ENCODE data around the gene ABAT. TPM values are rescaled to one million over a fixed set of nuclear protein-coding genes. Genes with fewer than 3 reads are reported as not detected.
A peak's percentile ranks its signal among the peaks of the same experiment; 100 is the strongest.
"Not testable (repeated sequence)": the region's sequence is repeated elsewhere in the genome, so short reads cannot be mapped to it uniquely, and the experiment has no call there.

ABAT gene
- polyA plus RNA-seq, 2 of the 4 experiments (the other 2 are of a cell fraction): 0.68 to 1.2 TPM

DNA sequence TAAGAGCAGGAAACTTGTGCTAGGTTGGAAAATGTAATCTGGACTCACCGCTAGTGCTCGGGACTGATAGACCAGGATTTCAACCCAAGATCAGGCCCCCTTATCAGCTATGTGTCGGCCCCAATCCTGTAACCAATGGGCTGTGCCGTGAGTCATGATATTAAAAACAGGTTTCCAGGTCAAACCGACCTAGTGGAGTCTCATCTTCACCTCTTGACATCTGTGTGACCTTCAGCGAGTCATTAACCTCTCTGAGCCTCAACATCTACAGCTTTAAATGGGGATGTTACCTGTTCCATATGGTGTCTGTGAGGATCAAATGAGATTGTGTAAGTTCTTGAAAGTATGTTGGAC is 123.7 kb downstream of the ABAT start:
- WGBS (ENCODE audit: missing lambda C conversion rate): under 1% methylated on average over 6 of the region's 6 CpGs
- CTCF ChIA-PET: interaction anchor here (0.6 to 0.9 kb wide), 3 partner anchors 75 to 210 kb away, joined by 3 read pairs; no protein-coding TSS in a partner anchor
- H3K4me2 ChIP-seq: peak overlapping the region; percentile 97
- FAIRE-seq (no peak), ATAC-seq (peak; percentile 8 to 36; a peak in 3 of 6 replicates), DNase-seq (ENCODE audit: low read depth in 1 of 2, low spot score in 1 of 2) (peak in 1 of 2 experiments; percentile 7)
- no peaks in the 10 kb centered on the region for H3K9me3 ChIP-seq
- TF ChIP-seq CBX2 (IDR thresholded peaks at IDR 0.05; ENCODE audit: borderline replicate concordance, low read depth) (no peak), SMC3 (IDR thresholded peaks at IDR 0.05) (no peak), TP53 (CRISPR knock-in tag; IDR thresholded peaks at IDR 0.05) (no peak), NR3C1 (IDR thresholded peaks at IDR 0.05) (no peak), ESRRA (IDR thresholded peaks at IDR 0.05; ENCODE audit: borderline replicate concordance, low read length) (peak; percentile 65; the same call in 1 of the 2 replicates), KDM5A (IDR thresholded peaks at IDR 0.05) (no peak), ZNF302 (CRISPR knock-in tag; IDR thresholded peaks at IDR 0.05) (no peak), ZFP36 (IDR thresholded peaks at IDR 0.05; ENCODE audit: borderline replicate concordance, partially characterized antibody) (peak; percentile 2), EHMT2 (IDR thresholded peaks at IDR 0.05; ENCODE audit: low read depth) (no peak), JUN (IDR thresholded peaks at IDR 0.05) (no peak)
- TF ChIP-seq, protein P1, sequence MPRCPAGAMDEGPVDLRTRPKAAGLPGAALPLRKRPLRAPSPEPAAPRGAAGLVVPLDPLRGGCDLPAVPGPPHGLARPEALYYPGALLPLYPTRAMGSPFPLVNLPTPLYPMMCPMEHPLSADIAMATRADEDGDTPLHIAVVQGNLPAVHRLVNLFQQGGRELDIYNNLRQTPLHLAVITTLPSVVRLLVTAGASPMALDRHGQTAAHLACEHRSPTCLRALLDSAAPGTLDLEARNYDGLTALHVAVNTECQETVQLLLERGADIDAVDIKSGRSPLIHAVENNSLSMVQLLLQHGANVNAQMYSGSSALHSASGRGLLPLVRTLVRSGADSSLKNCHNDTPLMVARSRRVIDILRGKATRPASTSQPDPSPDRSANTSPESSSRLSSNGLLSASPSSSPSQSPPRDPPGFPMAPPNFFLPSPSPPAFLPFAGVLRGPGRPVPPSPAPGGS (IDR thresholded peaks at IDR 0.05): no peak
- peak overlapping the region; percentile 95 to 96 for H3K27ac ChIP-seq
- H3K4me1 ChIP-seq: peaks cover 28% of the 10 kb centered on the region
- H3K4me3 ChIP-seq: peak overlapping the region; percentile 88
- POLR2A ChIA-PET: no interaction called here

DNA sequence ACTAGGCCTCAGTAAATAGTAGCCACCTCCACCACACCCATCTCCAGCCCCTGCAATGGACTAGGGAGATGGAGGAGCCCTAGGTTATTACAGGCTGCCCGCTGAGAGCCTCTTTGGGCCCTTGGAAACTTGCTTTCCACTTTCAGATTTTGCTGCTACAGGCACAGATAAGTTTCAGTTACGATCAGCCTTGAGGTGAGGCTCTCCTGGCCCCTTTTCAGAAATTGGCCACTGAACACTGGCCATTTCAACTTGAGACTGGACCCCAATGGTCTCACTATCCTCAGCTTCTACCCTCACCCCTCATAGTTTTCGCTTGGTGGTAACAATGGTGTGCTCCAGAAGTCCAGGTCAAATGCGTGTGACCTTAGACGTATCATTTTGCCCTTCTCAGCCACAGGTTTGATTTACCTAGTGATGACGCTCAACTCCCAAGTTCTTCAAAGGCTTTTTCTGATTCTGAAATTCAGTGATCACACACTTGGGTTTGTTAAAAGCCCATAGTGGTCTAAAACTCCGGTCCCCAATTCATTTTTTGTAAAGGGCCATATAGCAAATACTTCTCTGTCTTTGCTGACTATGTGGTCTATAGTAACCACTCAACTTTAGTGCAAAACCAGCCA is 124.2 kb downstream of the ABAT start:
- peak overlapping the region; percentile 97 for H3K4me2 ChIP-seq
- ATAC-seq (peak in 1 of 2 experiments; percentile 22; a peak in 3 of 6 replicates), DNase-seq (ENCODE audit: low read depth in 1 of 2, low spot score in 1 of 2) (no peak), FAIRE-seq (no peak)
- peak overlapping the region; percentile 88 for H3K4me3 ChIP-seq
- H3K27ac ChIP-seq: peak overlapping the region; percentile 95 to 96
- no peaks in the 10 kb centered on the region for H3K9me3 ChIP-seq
- ChIA-PET CTCF (interaction anchor here (0.6 to 0.9 kb wide), 4 partner anchors 20 to 81 kb away, joined by 3 read pairs; no protein-coding TSS in a partner anchor), POLR2A (no interaction called here)
- H3K4me1 ChIP-seq: peaks cover 28% of the 10 kb centered on the region
- 22% methylated on average over 7 of the region's 7 CpGs for WGBS (ENCODE audit: missing lambda C conversion rate)
- TF ChIP-seq MAX (IDR thresholded peaks at IDR 0.05) (no peak), RARB (CRISPR knock-in tag; IDR thresholded peaks at IDR 0.05) (no peak)

DNA sequence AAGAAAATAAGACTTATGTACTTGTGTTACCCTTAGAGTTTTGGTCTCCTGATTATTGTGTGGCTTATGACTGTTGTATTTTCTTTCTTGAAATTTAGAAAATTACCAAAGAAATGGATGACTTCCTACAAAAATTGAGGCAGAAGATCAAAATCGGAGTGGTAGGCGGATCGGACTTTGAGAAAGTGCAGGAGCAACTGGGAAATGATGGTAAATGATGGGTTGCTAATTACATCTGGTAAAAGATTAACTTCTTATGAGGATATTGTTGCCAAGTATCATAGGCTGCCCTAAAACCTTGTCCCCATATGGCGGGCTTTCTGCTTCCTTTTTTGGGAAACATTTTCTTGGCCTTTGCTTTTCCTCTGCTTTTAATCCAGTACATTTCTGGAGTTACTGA is 127.3 kb downstream of the ABAT start:
- TF ChIP-seq RCOR1 (IDR thresholded peaks at IDR 0.05; ENCODE audit: low read depth, low read length) (no peak), HOXB5 (CRISPR knock-in tag; IDR thresholded peaks at IDR 0.05) (no peak), E2F6 (IDR thresholded peaks at IDR 0.05; ENCODE audit: borderline replicate concordance, low read depth) (no peak), CBX2 (IDR thresholded peaks at IDR 0.05; ENCODE audit: borderline replicate concordance, low read depth) (no peak), REST (IDR thresholded peaks at IDR 0.05) (no peak), ELK1 (IDR thresholded peaks at IDR 0.05; ENCODE audit: low read depth, low read length) (no peak)
- Histone ChIP-seq H3K4me3 (no peak overlapping the region), H3K27ac (no peak overlapping the region), H3K4me1 (peaks cover 17% of the 10 kb centered on the region), H3K9me3 (no peaks in the 10 kb centered on the region), H3K4me2 (no peak overlapping the region)
- POLR2A ChIA-PET: no interaction called here
- FAIRE-seq: no peak
- DNase-seq (ENCODE audit: low read depth in 1 of 2, low spot score in 1 of 2): no peak
- CTCF ChIA-PET: interaction anchor here (0.9 to 1.5 kb wide), 2 partner anchors 8 to 78 kb away, joined by 4 to 7 read pairs; no protein-coding TSS in a partner anchor
- ATAC-seq: no peak
- WGBS (ENCODE audit: missing lambda C conversion rate): 92% methylated on average over 4 of the region's 4 CpGs

DNA sequence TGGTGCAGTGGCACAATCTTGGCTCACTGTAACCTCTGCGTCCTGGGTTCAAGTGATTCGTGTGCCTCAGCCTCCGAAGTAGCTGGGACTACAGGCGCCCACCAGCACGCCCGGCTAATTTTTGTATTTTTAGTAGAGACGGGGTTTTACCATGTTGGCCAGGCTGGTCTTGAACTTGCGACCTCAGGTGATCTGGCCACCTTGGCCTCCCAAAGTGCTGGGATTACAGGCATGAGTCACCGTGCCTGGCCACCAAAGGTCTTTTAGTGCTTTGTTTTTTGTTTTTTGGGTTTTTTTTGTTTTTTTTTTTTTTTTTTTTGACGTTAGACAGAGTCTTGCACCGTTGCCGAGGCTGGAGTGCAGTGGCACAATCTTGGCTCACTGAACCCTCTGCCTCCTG is 129.3 kb downstream of the ABAT start:
- H3K4me3 ChIP-seq; ATAC-seq; FAIRE-seq; H3K4me2 ChIP-seq; DNase-seq (ENCODE audit: low read depth in 1 of 2, low spot score in 1 of 2); POLR2A ChIA-PET; H3K9me3 ChIP-seq; H3K27ac ChIP-seq: not testable (repeated sequence)
- peaks cover 15% of the 10 kb centered on the region for H3K4me1 ChIP-seq
- CTCF ChIA-PET: interaction anchor here (0.9 to 1.0 kb wide), 2 partner anchors 8 to 12 kb away, joined by 3 read pairs; no protein-coding TSS in a partner anchor
- WGBS (ENCODE audit: missing lambda C conversion rate): 94% methylated on average over 12 of the region's 12 CpGs
